PFSK-1 (cell line): Measurements from ENCODE around the gene TIGD6. TPM values are rescaled to one million over a fixed set of nuclear protein-coding genes. Genes with fewer than 3 reads are reported as not detected.

ENCODE experiments used
- FOXP2 ChIP-seq: optimal IDR thresholded peaks from 2 replicates; pipeline ENCODE3; 2011; ENCODE audit warnings: borderline replicate concordance, control low read depth, inconsistent platforms; ENCODE audit not compliant: insufficient read depth; ENCODE audit errors: extremely low read length, extremely low read depth
- POLR2AphosphoS5 ChIP-seq: IDR thresholded peaks from 2 replicates; pipeline ENCODE4 v1.6.1; 2012; ENCODE audit warnings: low read depth, mild to moderate bottlenecking, control low read depth, low read length, moderate library complexity
- SIN3A ChIP-seq: IDR thresholded peaks from 2 replicates; pipeline ENCODE4 v1.6.1; 2012; ENCODE audit warnings: mild to moderate bottlenecking, low read length, moderate library complexity, borderline replicate concordance; ENCODE audit not compliant: insufficient read depth
- TAF1 ChIP-seq: IDR thresholded peaks from 2 replicates; pipeline ENCODE4 v1.6.1; 2012; ENCODE audit warnings: low read length, control low read depth, borderline replicate concordance; ENCODE audit not compliant: insufficient read depth
- polyA plus RNA-seq: library from polyadenylated mRNA; unstranded; fragments of >200 nt; gene quantifications from one replicate; pipeline ENCODE4 v1.2.1, GENCODE V29; 2012; ENCODE audit warnings: low read depth, missing spikeins; ENCODE audit not compliant: insufficient read length
- TF ChIP-seq, protein P1 (sequence below), 2 experiments: IDR thresholded peaks; 2 replicates each; pipeline versions ENCODE4 v1.6.1 to v1.8.0; 2011 to 2012; ENCODE audit warnings: low read depth in 2 of 2, low read length in 2 of 2, control low read depth in 1 of 2, inconsistent platforms in 1 of 2, mild to moderate bottlenecking in 1 of 2, moderate library complexity in 1 of 2; ENCODE audit not compliant: insufficient read depth in 1 of 2

The TIGD6 gene
- polyA plus RNA-seq, result 3.5 TPM

DNA sequence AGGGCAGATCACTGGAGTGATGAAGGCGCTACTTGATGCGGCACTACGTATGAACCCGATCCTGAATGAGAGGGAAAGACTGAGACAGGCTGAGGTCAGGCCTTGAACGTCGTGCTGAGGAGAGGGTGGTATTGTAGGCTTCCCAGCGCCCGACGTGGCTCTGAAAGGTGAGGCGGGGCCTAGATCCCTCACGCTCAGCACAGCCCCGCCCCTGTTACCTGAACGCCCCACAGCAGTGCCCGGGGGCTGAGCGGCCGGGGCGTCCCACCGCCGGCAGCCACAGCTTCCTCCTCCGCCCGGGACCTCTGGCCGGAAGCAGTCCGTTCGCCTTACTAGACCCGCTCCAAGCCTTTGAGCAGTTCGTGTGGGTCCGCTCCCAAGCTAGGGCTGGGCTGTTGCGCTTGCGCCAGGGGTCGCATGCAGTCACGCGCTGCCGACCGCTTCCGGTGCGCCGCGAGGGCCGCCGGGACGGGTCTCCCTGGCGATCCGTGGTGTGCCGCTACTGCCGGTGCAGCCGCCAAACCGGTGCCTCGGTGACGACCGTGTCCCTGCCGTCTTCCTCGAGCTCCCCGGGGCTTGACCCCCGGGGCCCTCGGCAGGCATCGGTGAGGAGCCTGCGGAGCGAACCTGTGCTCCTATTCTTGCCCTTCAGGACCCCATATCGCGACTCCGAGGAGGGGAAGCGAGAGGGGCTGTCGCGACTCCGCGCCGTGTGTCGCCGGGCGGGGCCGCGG, at the start of gene TIGD6, which contains the start of gene HMGXB3:
Gene TIGD6, minus strand, starts transcription at position 399 of the 734 bp plus-strand sequence. CDS start 4,306 bp downstream, outside the sequence.
Gene HMGXB3, plus strand, starts transcription at position 484 of the 734 bp plus-strand sequence. CDS start 4,114 bp downstream, outside the sequence.
- TF ChIP-seq SIN3A, result no peak; the same call in 1 of the 2 replicates
- peak; percentile 91 for TF ChIP-seq FOXP2
- peak; percentile 93 for TF ChIP-seq POLR2AphosphoS5
- TF ChIP-seq, protein P1, sequence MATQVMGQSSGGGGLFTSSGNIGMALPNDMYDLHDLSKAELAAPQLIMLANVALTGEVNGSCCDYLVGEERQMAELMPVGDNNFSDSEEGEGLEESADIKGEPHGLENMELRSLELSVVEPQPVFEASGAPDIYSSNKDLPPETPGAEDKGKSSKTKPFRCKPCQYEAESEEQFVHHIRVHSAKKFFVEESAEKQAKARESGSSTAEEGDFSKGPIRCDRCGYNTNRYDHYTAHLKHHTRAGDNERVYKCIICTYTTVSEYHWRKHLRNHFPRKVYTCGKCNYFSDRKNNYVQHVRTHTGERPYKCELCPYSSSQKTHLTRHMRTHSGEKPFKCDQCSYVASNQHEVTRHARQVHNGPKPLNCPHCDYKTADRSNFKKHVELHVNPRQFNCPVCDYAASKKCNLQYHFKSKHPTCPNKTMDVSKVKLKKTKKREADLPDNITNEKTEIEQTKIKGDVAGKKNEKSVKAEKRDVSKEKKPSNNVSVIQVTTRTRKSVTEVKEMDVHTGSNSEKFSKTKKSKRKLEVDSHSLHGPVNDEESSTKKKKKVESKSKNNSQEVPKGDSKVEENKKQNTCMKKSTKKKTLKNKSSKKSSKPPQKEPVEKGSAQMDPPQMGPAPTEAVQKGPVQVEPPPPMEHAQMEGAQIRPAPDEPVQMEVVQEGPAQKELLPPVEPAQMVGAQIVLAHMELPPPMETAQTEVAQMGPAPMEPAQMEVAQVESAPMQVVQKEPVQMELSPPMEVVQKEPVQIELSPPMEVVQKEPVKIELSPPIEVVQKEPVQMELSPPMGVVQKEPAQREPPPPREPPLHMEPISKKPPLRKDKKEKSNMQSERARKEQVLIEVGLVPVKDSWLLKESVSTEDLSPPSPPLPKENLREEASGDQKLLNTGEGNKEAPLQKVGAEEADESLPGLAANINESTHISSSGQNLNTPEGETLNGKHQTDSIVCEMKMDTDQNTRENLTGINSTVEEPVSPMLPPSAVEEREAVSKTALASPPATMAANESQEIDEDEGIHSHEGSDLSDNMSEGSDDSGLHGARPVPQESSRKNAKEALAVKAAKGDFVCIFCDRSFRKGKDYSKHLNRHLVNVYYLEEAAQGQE (IDR thresholded peaks at IDR 0.05; ENCODE audit: insufficient read depth in 1 of 2, low read depth in 2 of 2, low read length in 2 of 2), result peak; percentile 11 to 24; a peak in 1 of 4 replicates
- TF ChIP-seq TAF1, result peak; percentile 82

DNA sequence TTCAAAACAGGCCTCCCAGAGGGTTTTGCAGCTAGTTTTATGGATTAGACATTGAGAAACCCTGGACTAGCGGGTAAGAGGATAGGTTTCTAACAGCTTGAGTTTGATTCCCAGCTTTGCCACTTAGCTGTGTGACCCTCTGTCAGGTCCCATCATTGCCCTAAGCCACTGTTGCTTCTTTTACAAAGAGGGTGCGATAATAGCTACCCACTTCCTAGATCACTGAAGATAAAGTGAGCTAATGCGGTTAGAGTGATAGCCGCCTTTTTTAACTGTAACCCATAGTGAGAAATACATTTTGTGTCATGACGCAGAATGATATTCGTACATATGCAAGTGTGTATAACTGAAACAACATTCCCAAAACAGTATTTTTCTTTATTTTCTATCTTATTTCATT, 45.6 kb upstream of the TIGD6 start:
- TF ChIP-seq, protein P1 (IDR thresholded peaks at IDR 0.05; ENCODE audit: insufficient read depth in 1 of 2, low read depth in 2 of 2, low read length in 2 of 2), result no peak
- TF ChIP-seq TAF1, result no peak
- TF ChIP-seq SIN3A, result no peak
- no peak for TF ChIP-seq FOXP2
- no peak for TF ChIP-seq POLR2AphosphoS5

DNA sequence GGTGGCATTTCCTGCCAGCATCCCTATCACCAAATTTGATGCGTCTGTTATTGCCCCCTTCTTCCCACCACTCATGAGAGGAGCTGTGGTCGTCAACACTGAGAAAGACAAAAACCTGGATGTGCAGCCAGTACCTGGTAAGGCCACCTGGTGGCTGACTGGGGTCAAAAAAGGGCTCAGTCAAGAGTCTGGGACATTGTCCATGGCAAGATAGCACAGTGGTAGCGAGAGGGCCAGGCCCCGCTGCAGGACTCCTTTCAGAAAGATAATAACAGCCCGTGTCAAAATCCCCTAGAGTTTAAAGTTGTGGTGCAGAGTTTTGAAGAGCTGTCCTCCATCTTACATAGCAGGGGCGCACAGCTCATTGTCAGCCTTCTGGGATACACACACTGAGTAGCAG, 45.1 kb upstream of the TIGD6 start:
- TF ChIP-seq SIN3A (no peak), POLR2AphosphoS5 (no peak)

DNA sequence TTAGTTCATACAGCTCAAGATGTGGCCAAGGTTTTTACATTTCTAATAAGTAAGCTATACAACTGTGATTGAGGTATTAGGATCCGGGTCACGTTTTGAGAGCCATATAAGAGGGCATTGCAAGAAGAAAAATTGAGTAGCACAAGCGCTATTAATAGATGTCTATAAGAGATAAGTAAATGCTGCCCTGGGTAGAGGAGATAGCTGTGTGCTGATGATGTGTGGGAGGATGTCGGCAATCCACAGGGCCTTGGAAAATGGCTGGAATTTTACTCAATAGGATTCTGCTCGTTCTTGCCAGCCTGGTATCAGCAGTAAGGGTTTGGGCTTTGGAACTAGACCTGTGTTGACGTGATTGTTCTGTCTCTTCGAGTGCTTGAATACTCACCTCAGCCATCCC, 44.3 kb upstream of the TIGD6 start:
- TF ChIP-seq, protein P1 (IDR thresholded peaks at IDR 0.05; ENCODE audit: insufficient read depth in 1 of 2, low read depth in 2 of 2, low read length in 2 of 2), result no peak
- TF ChIP-seq SIN3A (no peak), FOXP2 (no peak), POLR2AphosphoS5 (no peak), TAF1 (no peak)

DNA sequence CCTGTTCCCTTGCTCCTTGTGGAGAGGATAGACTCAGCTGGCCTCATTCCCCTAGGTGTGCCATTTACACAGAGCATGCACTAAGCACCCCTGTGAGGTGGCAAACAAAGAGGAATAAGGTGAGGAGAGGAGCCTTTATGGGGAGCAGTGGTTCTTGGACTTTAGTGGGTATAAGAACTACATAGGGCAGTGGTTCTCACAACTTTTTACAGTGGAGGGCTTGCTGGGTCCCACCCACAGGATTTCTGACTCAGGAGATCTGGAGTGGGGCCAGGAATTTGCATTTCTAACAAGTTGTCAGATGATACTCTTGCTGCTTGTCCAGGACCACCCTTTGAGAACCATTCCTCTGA, 43.9 kb upstream of the TIGD6 start:
- no peak for TF ChIP-seq POLR2AphosphoS5
- TF ChIP-seq, protein P1 (IDR thresholded peaks at IDR 0.05; ENCODE audit: insufficient read depth in 1 of 2, low read depth in 2 of 2, low read length in 2 of 2), result no peak
- TF ChIP-seq FOXP2, result no peak
- TF ChIP-seq SIN3A, result no peak
- TF ChIP-seq TAF1, result no peak
